ENCODE measurements around the gene USP19. TPM values are rescaled to one million over a fixed set of nuclear protein-coding genes. Genes with fewer than 3 reads are reported as not detected.
A peak's percentile ranks its signal among the peaks of the same experiment; 100 is the strongest.

USP19 gene
- total RNA-seq, 2 donors from 2014 or later, result 61.5 to 63.2 TPM

DNA sequence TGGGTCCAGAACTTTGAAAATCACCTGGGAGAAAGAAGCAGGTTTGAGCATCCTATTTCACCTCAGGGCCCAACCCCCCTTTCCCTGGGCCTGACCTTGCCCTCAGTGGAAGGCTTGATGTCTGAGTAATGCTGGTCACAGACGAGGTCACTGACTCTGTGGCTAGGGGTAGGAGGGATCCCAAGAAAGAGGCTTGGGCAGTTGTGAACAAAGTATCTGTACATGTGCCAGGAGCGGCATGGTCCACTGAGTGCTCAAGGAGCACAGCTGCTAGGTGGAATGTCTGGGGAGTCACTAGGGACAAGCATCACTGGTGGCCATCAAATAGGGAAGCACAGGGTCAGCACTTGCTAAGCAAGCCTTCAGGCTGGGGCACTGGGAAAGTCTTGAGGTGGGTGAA lies 38.2 kb upstream of the USP19 start:
- no peaks in the 10 kb centered on the region for H3K4me1 Mint-ChIP-seq
- no peaks in the 10 kb centered on the region for H3K9me3 ChIP-seq (ENCODE audit: control insufficient read depth, low read length)
- no peaks in the 10 kb centered on the region for H3K27me3 ChIP-seq (ENCODE audit: control insufficient read depth, insufficient read depth, low read length, poor library complexity, severe bottlenecking)
- TF ChIP-seq CTCF (conservative IDR thresholded peaks at IDR 0.05), result no peak
- no peak for DNase-seq
- peaks cover 12% of the 10 kb centered on the region for H3K36me3 ChIP-seq (ENCODE audit: control insufficient read depth, insufficient read depth, low read length)
- no peaks in the 10 kb centered on the region for H3K4me1 ChIP-seq (ENCODE audit: control insufficient read depth, insufficient read depth, low read length)
- no peak overlapping the region for H3K27ac Mint-ChIP-seq
- no peak overlapping the region for H3K9ac ChIP-seq (ENCODE audit: extremely low read depth, low read length, poor library complexity, severe bottlenecking)
- H3K27ac ChIP-seq (ENCODE audit: low read depth, low read length), result no peak overlapping the region
- H3K27me3 Mint-ChIP-seq (ENCODE audit: insufficient read depth), result peaks cover 5% of the 10 kb centered on the region
- 83 to 89% methylated on average over 1 to 2 of the region's 2 CpGs for WGBS, 2 experiments (ENCODE audit: insufficient coverage in 1 of 2, insufficient read length in 1 of 2)
- H3K4me3 Mint-ChIP-seq, result no peak overlapping the region
- H3K4me3 ChIP-seq (ENCODE audit: low read length), result no peak overlapping the region
- H3K9me3 Mint-ChIP-seq, result no peaks in the 10 kb centered on the region
- peaks cover 10% of the 10 kb centered on the region for H3K36me3 Mint-ChIP-seq (ENCODE audit: low read depth)

- H3K9ac ChIP-seq (ENCODE audit: extremely low read depth, low read length, poor library complexity, severe bottlenecking), result no peak overlapping the region
- no peaks in the 10 kb centered on the region for H3K4me1 ChIP-seq (ENCODE audit: control insufficient read depth, insufficient read depth, low read length)
- no peaks in the 10 kb centered on the region for H3K27me3 ChIP-seq (ENCODE audit: control insufficient read depth, insufficient read depth, low read length, poor library complexity, severe bottlenecking)
- no peaks in the 10 kb centered on the region for H3K9me3 ChIP-seq (ENCODE audit: control insufficient read depth, low read length)
- H3K4me1 Mint-ChIP-seq, result no peaks in the 10 kb centered on the region
- 58 to 76% methylated on average over 2 to 5 of the region's 5 CpGs for WGBS, 2 experiments (ENCODE audit: insufficient coverage in 1 of 2, insufficient read length in 1 of 2)
- H3K4me3 ChIP-seq (ENCODE audit: low read length), result no peak overlapping the region
- H3K27me3 Mint-ChIP-seq (ENCODE audit: insufficient read depth), result peaks cover 9% of the 10 kb centered on the region
- no peak overlapping the region for H3K4me3 Mint-ChIP-seq
- H3K27ac ChIP-seq (ENCODE audit: low read depth, low read length), result no peak overlapping the region
- peaks cover 6% of the 10 kb centered on the region for H3K36me3 ChIP-seq (ENCODE audit: control insufficient read depth, insufficient read depth, low read length)
- peaks cover 5% of the 10 kb centered on the region for H3K36me3 Mint-ChIP-seq (ENCODE audit: low read depth)
- TF ChIP-seq CTCF (conservative IDR thresholded peaks at IDR 0.05), result peak; percentile 77
- no peaks in the 10 kb centered on the region for H3K9me3 Mint-ChIP-seq
- DNase-seq, result peak; percentile 90
- H3K27ac Mint-ChIP-seq, result no peak overlapping the region
These were observed 37.6 kb upstream of the USP19 start for GRCh38 chr3:49158103-49158709.

DNA sequence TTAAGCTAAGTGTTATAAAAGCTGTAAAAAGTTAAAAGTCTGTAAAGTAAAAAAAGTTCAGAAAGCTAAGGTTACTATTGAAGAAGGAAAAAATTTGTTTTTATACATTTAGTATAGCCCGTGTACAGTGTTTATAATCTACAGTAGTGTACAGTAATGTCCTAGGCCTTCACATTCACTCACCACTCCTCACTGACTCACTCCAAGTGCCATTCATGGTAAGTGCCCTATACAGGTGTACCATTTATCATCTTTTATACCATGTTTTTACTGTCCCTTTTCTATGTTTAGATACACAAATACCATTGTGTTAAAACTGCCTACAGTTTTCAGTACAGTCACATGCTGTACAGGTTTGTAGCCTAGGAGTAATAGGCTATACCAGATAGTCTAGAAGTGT lies 36.7 kb upstream of the USP19 start:
- H3K27me3 ChIP-seq (ENCODE audit: control insufficient read depth, insufficient read depth, low read length, poor library complexity, severe bottlenecking), result no peaks in the 10 kb centered on the region
- no peak overlapping the region for H3K9ac ChIP-seq (ENCODE audit: extremely low read depth, low read length, poor library complexity, severe bottlenecking)
- H3K27ac ChIP-seq (ENCODE audit: low read depth, low read length), result no peak overlapping the region
- no peak overlapping the region for H3K4me3 Mint-ChIP-seq
- no peak overlapping the region for H3K4me3 ChIP-seq (ENCODE audit: low read length)
- 73% methylated on average over 1 of the region's 1 CpG; no CpG with 5 or more reads in 1 of the 2 experiments for WGBS, 2 experiments (ENCODE audit: insufficient coverage in 1 of 2, insufficient read length in 1 of 2)
- TF ChIP-seq CTCF (conservative IDR thresholded peaks at IDR 0.05), result no peak
- no peak for DNase-seq
- H3K9me3 ChIP-seq (ENCODE audit: control insufficient read depth, low read length), result no peaks in the 10 kb centered on the region
- H3K4me1 ChIP-seq (ENCODE audit: control insufficient read depth, insufficient read depth, low read length), result no peaks in the 10 kb centered on the region
- peaks cover 1% of the 10 kb centered on the region for H3K36me3 Mint-ChIP-seq (ENCODE audit: low read depth)
- H3K27me3 Mint-ChIP-seq (ENCODE audit: insufficient read depth), result peaks cover 13% of the 10 kb centered on the region
- H3K4me1 Mint-ChIP-seq, result no peaks in the 10 kb centered on the region
- no peaks in the 10 kb centered on the region for H3K36me3 ChIP-seq (ENCODE audit: control insufficient read depth, insufficient read depth, low read length)
- no peak overlapping the region for H3K27ac Mint-ChIP-seq
- no peaks in the 10 kb centered on the region for H3K9me3 Mint-ChIP-seq
